HG03280 (cell line): ENCODE measurements around the gene NINJ2.

Source experiments
- ATAC-seq: cut with Tn5 transposase; IDR thresholded peaks from one replicate; pipeline ENCODE4 v1.9.1; 2021; ENCODE audit warnings: mild to moderate bottlenecking, moderate library complexity; ENCODE audit not compliant: unreplicated experiment

Gene NINJ2

GRCh38 chr12:571795-572531, 91.3 kb downstream of the NINJ2 start:
- ATAC-seq, result no peak

- no peak for ATAC-seq
Observed at GRCh38 chr12:570921-571794, 92.1 kb downstream of the NINJ2 start.

GRCh38 chr12:570435-570920, 92.8 kb downstream of the NINJ2 start:
- ATAC-seq, result no peak

- ATAC-seq, result no peak
Observed at GRCh38 chr12:569803-570434, 93.3 kb downstream of the NINJ2 start.

GRCh38 chr12:569091-569676, 94.1 kb downstream of the NINJ2 start:
- no peak for ATAC-seq

GRCh38 chr12:568486-568885, 94.8 kb downstream of the NINJ2 start:
- no peak for ATAC-seq

GRCh38 chr12:565589-566105, 97.6 kb downstream of the NINJ2 start:
- no peak for ATAC-seq

- no peak for ATAC-seq
Observed at GRCh38 chr12:565161-565560, 98.1 kb downstream of the NINJ2 start.

GRCh38 chr12:563787-564298, 99.4 kb downstream of the NINJ2 start:
- no peak for ATAC-seq

GRCh38 chr12:563250-563781, 99.9 kb downstream of the NINJ2 start:
- no peak for ATAC-seq

- no peak for ATAC-seq
Observed at GRCh38 chr12:562634-563033, 100.6 kb downstream of the NINJ2 start.

GRCh38 chr12:561908-562593, 101.2 kb downstream of the NINJ2 start:
- no peak for ATAC-seq

GRCh38 chr12:561391-561705, 101.9 kb downstream of the NINJ2 start:
- ATAC-seq, result no peak

- no peak for ATAC-seq
Observed at GRCh38 chr12:560691-561390, 102.4 kb downstream of the NINJ2 start.

- ATAC-seq, result no peak
Observed at GRCh38 chr12:559906-560455, 103.3 kb downstream of the NINJ2 start.

- no peak for ATAC-seq
Observed at GRCh38 chr12:559208-559905, 103.9 kb downstream of the NINJ2 start.

- no peak for ATAC-seq
Observed at GRCh38 chr12:558580-558979, 104.7 kb downstream of the NINJ2 start.

GRCh38 chr12:556498-556897, 106.7 kb downstream of the NINJ2 start:
- ATAC-seq, result no peak

- ATAC-seq, result no peak
Observed at GRCh38 chr12:554001-554285, 109.3 kb downstream of the NINJ2 start.
